ENCODE data around the gene DNASE1L2.

Gene DNASE1L2

GRCh38 chr16:2210009-2210332 lies 26.3 kb upstream of the DNASE1L2 start:
- Mint-ChIP-seq H3K27ac (no peak overlapping the region), H3K4me3 (no peak overlapping the region), H3K27me3 (no peaks in the 10 kb centered on the region), H3K4me1 (peaks cover 30% of the 10 kb centered on the region), H3K9me3 (no peaks in the 10 kb centered on the region), H3K36me3 (peaks cover 8% of the 10 kb centered on the region)

GRCh38 chr16:2210386-2211365 lies 25.6 kb upstream of the DNASE1L2 start, which contains the start of gene BRICD5:
Gene BRICD5, minus strand, starts transcription at chr16:2210863. Its CDS starts 30 bp downstream, at chr16:2210833.
- Mint-ChIP-seq H3K4me1 (peaks cover 30% of the 10 kb centered on the region), H3K27ac (no peak within 1 kb of the TSS), H3K9me3 (no peaks in the 10 kb centered on the region)

GRCh38 chr16:2211923-2212347 lies 24.3 kb upstream of the DNASE1L2 start:
- H3K9me3 Mint-ChIP-seq: no peaks in the 10 kb centered on the region
- H3K4me3 Mint-ChIP-seq: peak overlapping the region; percentile 36
- H3K27ac Mint-ChIP-seq: peak overlapping the region; percentile 62
- no peaks in the 10 kb centered on the region for H3K27me3 Mint-ChIP-seq
- H3K4me1 Mint-ChIP-seq: peaks cover 24% of the 10 kb centered on the region
- H3K36me3 Mint-ChIP-seq: peaks cover 7% of the 10 kb centered on the region

More at GRCh38 chr16:2210386-2211365, 25.6 kb upstream of the DNASE1L2 start, which contains the start of gene BRICD5:
- Mint-ChIP-seq H3K27me3 (no peaks in the 10 kb centered on the region), H3K36me3 (peaks cover 8% of the 10 kb centered on the region), H3K4me3 (no peak within 1 kb of the TSS)

- Mint-ChIP-seq H3K36me3 (peaks cover 4% of the 10 kb centered on the region), H3K4me3 (peak overlapping the region; percentile 85), H3K4me1 (peaks cover 18% of the 10 kb centered on the region), H3K27ac (peak overlapping the region; percentile 62), H3K9me3 (no peaks in the 10 kb centered on the region), H3K27me3 (no peaks in the 10 kb centered on the region)
These were observed 23.6 kb upstream of the DNASE1L2 start for GRCh38 chr16:2212362-2213324.

- no peaks in the 10 kb centered on the region for H3K27me3 Mint-ChIP-seq
- peak overlapping the region; percentile 85 for H3K4me3 Mint-ChIP-seq
- peak overlapping the region; percentile 84 for H3K27ac Mint-ChIP-seq
- H3K9me3 Mint-ChIP-seq: no peaks in the 10 kb centered on the region
- peaks cover 2% of the 10 kb centered on the region for H3K36me3 Mint-ChIP-seq
- peaks cover 15% of the 10 kb centered on the region for H3K4me1 Mint-ChIP-seq
These were observed 22.2 kb upstream of the DNASE1L2 start for GRCh38 chr16:2213817-2214718.

GRCh38 chr16:2214719-2214968 lies 21.6 kb upstream of the DNASE1L2 start, which contains the start of gene PGP:
Gene PGP, minus strand, starts transcription at chr16:2214840. Its CDS starts 63 bp downstream, at chr16:2214777.
- Mint-ChIP-seq H3K27ac (peak within 1 kb of the TSS; percentile 84), H3K36me3 (peaks cover 2% of the 10 kb centered on the region), H3K27me3 (no peaks in the 10 kb centered on the region), H3K4me1 (peaks cover 15% of the 10 kb centered on the region), H3K9me3 (no peaks in the 10 kb centered on the region), H3K4me3 (peak within 1 kb of the TSS; percentile 90)

GRCh38 chr16:2216330-2216729 lies 19.9 kb upstream of the DNASE1L2 start:
- H3K27me3 Mint-ChIP-seq: no peaks in the 10 kb centered on the region
- H3K27ac Mint-ChIP-seq: no peak overlapping the region
- peaks cover 2% of the 10 kb centered on the region for H3K36me3 Mint-ChIP-seq
- peak overlapping the region; percentile 90 for H3K4me3 Mint-ChIP-seq
- H3K4me1 Mint-ChIP-seq: peaks cover 15% of the 10 kb centered on the region
- no peaks in the 10 kb centered on the region for H3K9me3 Mint-ChIP-seq

- Mint-ChIP-seq H3K36me3 (peaks cover 3% of the 10 kb centered on the region), H3K9me3 (no peaks in the 10 kb centered on the region), H3K27ac (no peak within 1 kb of the TSS), H3K4me3 (peak within 1 kb of the TSS; percentile 85), H3K4me1 (peaks cover 12% of the 10 kb centered on the region), H3K27me3 (no peaks in the 10 kb centered on the region)
These were observed 12.9 kb upstream of the DNASE1L2 start, which contains the start of gene E4F1 for GRCh38 chr16:2223221-2223941. Gene E4F1, plus strand, starts transcription at chr16:2223591. Its CDS starts 23 bp downstream, at chr16:2223614.

- Mint-ChIP-seq H3K4me1 (peaks cover 12% of the 10 kb centered on the region), H3K4me3 (peak overlapping the region; percentile 84), H3K27me3 (no peaks in the 10 kb centered on the region), H3K36me3 (peaks cover 3% of the 10 kb centered on the region), H3K9me3 (no peaks in the 10 kb centered on the region), H3K27ac (no peak overlapping the region)
These were observed 12.2 kb upstream of the DNASE1L2 start for GRCh38 chr16:2223942-2224486.

- no peak overlapping the region for H3K27ac Mint-ChIP-seq
- H3K27me3 Mint-ChIP-seq: no peaks in the 10 kb centered on the region
- H3K4me3 Mint-ChIP-seq: no peak overlapping the region
- H3K9me3 Mint-ChIP-seq: no peaks in the 10 kb centered on the region
- H3K36me3 Mint-ChIP-seq: peaks cover 7% of the 10 kb centered on the region
- peaks cover 12% of the 10 kb centered on the region for H3K4me1 Mint-ChIP-seq
These were observed 9.9 kb upstream of the DNASE1L2 start for GRCh38 chr16:2226245-2226793.

- Mint-ChIP-seq H3K4me1 (peaks cover 12% of the 10 kb centered on the region), H3K27ac (no peak overlapping the region), H3K36me3 (peaks cover 7% of the 10 kb centered on the region), H3K4me3 (no peak overlapping the region), H3K27me3 (no peaks in the 10 kb centered on the region), H3K9me3 (no peaks in the 10 kb centered on the region)
These were observed 9.3 kb upstream of the DNASE1L2 start for GRCh38 chr16:2226918-2227317.

- H3K9me3 Mint-ChIP-seq: no peaks in the 10 kb centered on the region
- no peak overlapping the region for H3K4me3 Mint-ChIP-seq
- H3K27me3 Mint-ChIP-seq: no peaks in the 10 kb centered on the region
- peaks cover 12% of the 10 kb centered on the region for H3K4me1 Mint-ChIP-seq
- H3K27ac Mint-ChIP-seq: no peak overlapping the region
- H3K36me3 Mint-ChIP-seq: peaks cover 7% of the 10 kb centered on the region
These were observed 8.0 kb upstream of the DNASE1L2 start for GRCh38 chr16:2228161-2228824.

GRCh38 chr16:2229091-2229490 lies 7.2 kb upstream of the DNASE1L2 start:
- peaks cover 12% of the 10 kb centered on the region for H3K4me1 Mint-ChIP-seq
- H3K4me3 Mint-ChIP-seq: no peak overlapping the region
- no peaks in the 10 kb centered on the region for H3K27me3 Mint-ChIP-seq
- no peak overlapping the region for H3K27ac Mint-ChIP-seq
- H3K36me3 Mint-ChIP-seq: peaks cover 9% of the 10 kb centered on the region
- no peaks in the 10 kb centered on the region for H3K9me3 Mint-ChIP-seq

Measured in activated naive CD4-positive, alpha-beta T cell treated with anti-CD3 and anti-CD28 coated beads, Interleukin-2, amount 50 U/mL, for 24 hours (primary cell).